K562 (cell line): Measurements from ENCODE around the gene LENEP. TPM values are rescaled to one million over a fixed set of nuclear protein-coding genes. Genes with fewer than 3 reads are reported as not detected.

Experiments
- EGR1 ChIP-seq: fragments of 450-650 bp; conservative IDR thresholded peaks from 2 replicates; pipeline ENCODE4 v1.6.1; 2017; ENCODE audit warnings: mild to moderate bottlenecking
- ELF4 ChIP-seq: fragments of 450-650 bp; formaldehyde crosslinking; IDR thresholded peaks from 2 replicates; pipeline ENCODE4 v1.4.0; 2022; ENCODE audit warnings: missing genetic modification characterization
- MAFK ChIP-seq: IDR thresholded peaks from 2 replicates; pipeline ENCODE4 v1.6.1; 2011; ENCODE audit warnings: low read length, improper control_type of control experiment
- NFIX ChIP-seq: fragments of 250-450 bp; sonication (Bioruptor Pico); IDR thresholded peaks from 2 replicates; pipeline ENCODE4 v1.4.0; 2020; ENCODE audit warnings: low read depth, mild to moderate bottlenecking, moderate library complexity
- POLR2G ChIP-seq: fragments of 200-400 bp; formaldehyde crosslinking; IDR thresholded peaks from 2 replicates; pipeline ENCODE4 v1.6.1; 2017; ENCODE audit warnings: low read depth, mild to moderate bottlenecking, antibody characterized with exemption, low read length, moderate library complexity
- POLR2H ChIP-seq: IDR thresholded peaks from 2 replicates; pipeline ENCODE4 v1.6.1; 2016; ENCODE audit warnings: missing genetic modification characterization, low read depth, mild to moderate bottlenecking, control low read depth, missing compliant biosample characterization, moderate library complexity
- RBM39 ChIP-seq: fragments of 200-400 bp; formaldehyde crosslinking; optimal IDR thresholded peaks from 2 replicates; pipeline ENCODE3; 2018; ENCODE audit warnings: low read depth, low read length
- SRF ChIP-seq, 2 experiments: fragments of 250-450, 450-650 bp in 1 of 2; sonication (Bioruptor Pico) in 1 of 2; sonication (generic) in 1 of 2; formaldehyde crosslinking; IDR thresholded peaks; 2 replicates each; pipeline versions ENCODE4 v1.5.0 to v1.5.1; 2020 to 2022; ENCODE audit warnings: mild to moderate bottlenecking in 1 of 2, missing genetic modification reagents in 1 of 2
- TARDBP ChIP-seq: fragments of 450-650 bp; IDR thresholded peaks from 2 replicates; pipeline ENCODE4 v1.6.1; 2016
- TCFL5 ChIP-seq: fragments of 250-450 bp; sonication (Bioruptor Pico); conservative IDR thresholded peaks from 2 replicates; pipeline ENCODE4 v1.6.1; 2021; ENCODE audit warnings: mild to moderate bottlenecking, moderate library complexity, matching md5 sums
- TRIM24 ChIP-seq, 2 experiments: fragments of 450-650 bp; IDR thresholded peaks; 2 replicates each; pipeline ENCODE4 v1.6.1; 2016
- ZBTB17 ChIP-seq: fragments of 450-650 bp; formaldehyde crosslinking; IDR thresholded peaks from 2 replicates; pipeline ENCODE4 v1.4.0; 2020; ENCODE audit warnings: mild to moderate bottlenecking
- ZKSCAN8 ChIP-seq: fragments of 200-800 bp; sonication (Bioruptor generic); IDR thresholded peaks from 2 replicates; pipeline ENCODE4 v1.6.1; 2016; ENCODE audit warnings: missing genetic modification characterization, missing compliant biosample characterization
- ZNF146 ChIP-seq: IDR thresholded peaks from one replicate; pipeline ENCODE4 v1.6.1; 2018; ENCODE audit warnings: missing compliant biosample characterization; ENCODE audit not compliant: unreplicated experiment
- ZNF165 ChIP-seq: fragments of 250-450 bp; sonication (Bioruptor Pico); IDR thresholded peaks from 2 replicates; pipeline ENCODE4 v1.4.0; 2020; ENCODE audit warnings: borderline replicate concordance
- ZNF197 ChIP-seq: fragments of 200-800 bp; sonication (Bioruptor generic); IDR thresholded peaks from 2 replicates; pipeline ENCODE4 v1.6.1; 2016; ENCODE audit warnings: low read depth, missing genetic modification characterization, missing compliant biosample characterization
- ZNF707 ChIP-seq: fragments of 250-450 bp; sonication (Bioruptor Pico); conservative IDR thresholded peaks from 2 replicates; pipeline ENCODE4 v1.8.0; 2022; ENCODE audit warnings: inconsistent platforms, mild to moderate bottlenecking, moderate library complexity
- polyA plus RNA-seq, 8 experiments: library from polyadenylated mRNA; depleted of rRNA in 4 of 8; stranded (reverse) in 5 of 8; unstranded in 3 of 8; fragments of >200 nt; fragmentation: Nextera tagmentation in 2 of 8; fragmentation: Illumina TruSeq in 1 of 8; extraction: Ambion mirVana in 2 of 8; extraction: Trizol in 1 of 8; gene quantifications; 2 replicates each; pipeline versions ENCODE4 v1.2.1 to v1.2.3, GENCODE V29; 2011 to 2014; ENCODE audit warnings: inconsistent platforms in 1 of 8, missing spikeins in 1 of 8
- total RNA-seq, 7 experiments: library from RNA; depleted of rRNA in 6 of 7; stranded (reverse); fragments of >200 nt in 6 of 7; fragmentation: Illumina TruSeq in 2 of 7; extraction: Trizol in 2 of 7; gene quantifications; 2 replicates each; pipeline versions ENCODE4 v1.2.1 to v1.2.3, GENCODE V29; 2011 to 2021; ENCODE audit warnings: low replicate concordance in 1 of 7
- TF ChIP-seq, protein P1 (sequence below): fragments of 250-450 bp; sonication (Bioruptor Pico); IDR thresholded peaks from 2 replicates; pipeline ENCODE4 v1.5.0; 2021
- TF ChIP-seq, protein P2 (sequence below): fragments of 250-450 bp; sonication (Bioruptor Pico); IDR thresholded peaks from 2 replicates; pipeline ENCODE4 v1.4.0; 2020; ENCODE audit warnings: mild to moderate bottlenecking, moderate library complexity, borderline replicate concordance
- TF ChIP-seq, protein P3 (sequence below): fragments of 250-450 bp; sonication (Bioruptor Pico); IDR thresholded peaks from 2 replicates; pipeline ENCODE4 v1.5.1; 2021; ENCODE audit warnings: mild to moderate bottlenecking
- TF ChIP-seq, protein P4 (sequence below): IDR thresholded peaks from 2 replicates; pipeline ENCODE4 v1.6.1; 2016; ENCODE audit warnings: missing genetic modification characterization, missing compliant biosample characterization
- TF ChIP-seq, protein P5 (sequence below): fragments of 250-450 bp; sonication (Bioruptor Pico); IDR thresholded peaks from 2 replicates; pipeline ENCODE4 v1.8.0; 2021; ENCODE audit warnings: borderline replicate concordance, mild to moderate bottlenecking, moderate library complexity; ENCODE audit not compliant: poor library complexity, severe bottlenecking

LENEP gene
- total and polyA plus RNA-seq, 9 of the 15 experiments (the other 6 are each of a cell fraction or from before 2014, with no cell fraction given) = 0.23 to 0.87 (median 0.67) TPM; not detected in 5

DNA sequence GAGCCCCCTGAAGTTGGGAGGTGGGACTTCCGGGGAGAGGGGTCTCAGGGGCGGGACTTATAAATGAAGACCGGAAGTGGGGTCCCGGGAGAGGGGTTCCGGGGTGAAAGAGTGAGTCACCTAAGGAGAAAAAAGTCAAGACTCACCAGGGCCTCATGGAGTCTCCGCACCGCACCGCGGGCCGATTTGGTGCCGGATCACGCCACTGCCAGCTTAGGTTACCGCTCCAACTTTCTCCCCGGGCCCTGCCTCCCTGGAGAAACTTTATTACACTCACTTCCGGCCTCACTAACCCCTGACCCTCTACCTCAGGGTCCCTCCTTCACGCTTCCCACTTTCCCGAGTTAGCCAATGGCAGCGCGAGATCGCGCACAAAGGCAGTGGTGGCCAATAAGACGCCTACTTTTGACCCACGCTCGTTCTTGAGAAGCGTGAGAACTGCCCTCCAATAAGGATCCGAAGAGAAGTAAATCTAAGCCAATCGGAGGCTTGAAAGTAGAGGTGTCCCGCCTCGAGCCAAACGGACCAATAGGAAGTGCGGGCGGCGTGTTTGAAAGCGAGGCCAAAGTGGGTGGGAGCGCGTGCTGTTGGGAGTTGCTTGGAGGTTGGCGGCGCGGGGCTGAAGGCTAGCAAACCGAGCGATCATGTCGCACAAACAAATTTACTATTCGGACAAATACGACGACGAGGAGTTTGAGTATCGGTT is 19.1 kb upstream of the LENEP start, which contains the start of gene CKS1B (continued):
- TF ChIP-seq SRF (CRISPR knock-in tag; IDR thresholded peaks at IDR 0.05) (peak in 1 of 2 experiments; percentile 94; a peak in 2 of 4 replicates), ZBTB17 (CRISPR knock-in tag) (no peak), POLR2G (peak; percentile 94), ZNF707 (CRISPR knock-in tag) (no peak), MAFK (no peak), ZKSCAN8 (CRISPR knock-in tag) (no peak), EGR1 (peak; percentile 78), ZNF197 (CRISPR knock-in tag) (no peak), ELF4 (CRISPR knock-in tag) (0 out of 2 replicates have a peak, but pooled peaks have one; percentile 34), RBM39 (no peak), ZNF165 (CRISPR knock-in tag) (no peak), TCFL5 (0 out of 2 replicates have a peak, but pooled peaks have one; percentile 25), ZNF146 (no peak), POLR2H (peak; percentile 90), TARDBP (no peak), NFIX (CRISPR knock-in tag) (no peak), TRIM24 (IDR thresholded peaks at IDR 0.05) (0 out of 4 replicates have a peak, but pooled peaks of 1 of the 2 experiments have one; percentile 6)
- TF ChIP-seq, protein P1, sequence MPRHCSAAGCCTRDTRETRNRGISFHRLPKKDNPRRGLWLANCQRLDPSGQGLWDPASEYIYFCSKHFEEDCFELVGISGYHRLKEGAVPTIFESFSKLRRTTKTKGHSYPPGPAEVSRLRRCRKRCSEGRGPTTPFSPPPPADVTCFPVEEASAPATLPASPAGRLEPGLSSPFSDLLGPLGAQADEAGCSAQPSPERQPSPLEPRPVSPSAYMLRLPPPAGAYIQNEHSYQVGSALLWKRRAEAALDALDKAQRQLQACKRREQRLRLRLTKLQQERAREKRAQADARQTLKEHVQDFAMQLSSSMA = 0 out of 2 replicates have a peak, but pooled peaks have one; percentile 69
- TF ChIP-seq, protein P2, sequence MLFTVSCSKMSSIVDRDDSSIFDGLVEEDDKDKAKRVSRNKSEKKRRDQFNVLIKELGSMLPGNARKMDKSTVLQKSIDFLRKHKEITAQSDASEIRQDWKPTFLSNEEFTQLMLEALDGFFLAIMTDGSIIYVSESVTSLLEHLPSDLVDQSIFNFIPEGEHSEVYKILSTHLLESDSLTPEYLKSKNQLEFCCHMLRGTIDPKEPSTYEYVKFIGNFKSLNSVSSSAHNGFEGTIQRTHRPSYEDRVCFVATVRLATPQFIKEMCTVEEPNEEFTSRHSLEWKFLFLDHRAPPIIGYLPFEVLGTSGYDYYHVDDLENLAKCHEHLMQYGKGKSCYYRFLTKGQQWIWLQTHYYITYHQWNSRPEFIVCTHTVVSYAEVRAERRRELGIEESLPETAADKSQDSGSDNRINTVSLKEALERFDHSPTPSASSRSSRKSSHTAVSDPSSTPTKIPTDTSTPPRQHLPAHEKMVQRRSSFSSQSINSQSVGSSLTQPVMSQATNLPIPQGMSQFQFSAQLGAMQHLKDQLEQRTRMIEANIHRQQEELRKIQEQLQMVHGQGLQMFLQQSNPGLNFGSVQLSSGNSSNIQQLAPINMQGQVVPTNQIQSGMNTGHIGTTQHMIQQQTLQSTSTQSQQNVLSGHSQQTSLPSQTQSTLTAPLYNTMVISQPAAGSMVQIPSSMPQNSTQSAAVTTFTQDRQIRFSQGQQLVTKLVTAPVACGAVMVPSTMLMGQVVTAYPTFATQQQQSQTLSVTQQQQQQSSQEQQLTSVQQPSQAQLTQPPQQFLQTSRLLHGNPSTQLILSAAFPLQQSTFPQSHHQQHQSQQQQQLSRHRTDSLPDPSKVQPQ (CRISPR knock-in tag) = no peak
- TF ChIP-seq, protein P3, sequence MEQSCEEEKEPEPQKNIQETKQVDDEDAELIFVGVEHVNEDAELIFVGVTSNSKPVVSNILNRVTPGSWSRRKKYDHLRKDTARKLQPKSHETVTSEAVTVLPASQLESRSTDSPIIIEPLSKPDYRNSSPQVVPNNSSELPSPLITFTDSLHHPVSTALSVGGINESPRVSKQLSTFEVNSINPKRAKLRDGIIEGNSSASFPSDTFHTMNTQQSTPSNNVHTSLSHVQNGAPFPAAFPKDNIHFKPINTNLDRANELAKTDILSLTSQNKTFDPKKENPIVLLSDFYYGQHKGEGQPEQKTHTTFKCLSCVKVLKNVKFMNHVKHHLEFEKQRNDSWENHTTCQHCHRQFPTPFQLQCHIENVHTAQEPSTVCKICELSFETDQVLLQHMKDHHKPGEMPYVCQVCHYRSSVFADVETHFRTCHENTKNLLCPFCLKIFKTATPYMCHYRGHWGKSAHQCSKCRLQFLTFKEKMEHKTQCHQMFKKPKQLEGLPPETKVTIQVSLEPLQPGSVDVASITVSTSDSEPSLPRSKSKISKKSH = no peak
- TF ChIP-seq, protein P4, sequence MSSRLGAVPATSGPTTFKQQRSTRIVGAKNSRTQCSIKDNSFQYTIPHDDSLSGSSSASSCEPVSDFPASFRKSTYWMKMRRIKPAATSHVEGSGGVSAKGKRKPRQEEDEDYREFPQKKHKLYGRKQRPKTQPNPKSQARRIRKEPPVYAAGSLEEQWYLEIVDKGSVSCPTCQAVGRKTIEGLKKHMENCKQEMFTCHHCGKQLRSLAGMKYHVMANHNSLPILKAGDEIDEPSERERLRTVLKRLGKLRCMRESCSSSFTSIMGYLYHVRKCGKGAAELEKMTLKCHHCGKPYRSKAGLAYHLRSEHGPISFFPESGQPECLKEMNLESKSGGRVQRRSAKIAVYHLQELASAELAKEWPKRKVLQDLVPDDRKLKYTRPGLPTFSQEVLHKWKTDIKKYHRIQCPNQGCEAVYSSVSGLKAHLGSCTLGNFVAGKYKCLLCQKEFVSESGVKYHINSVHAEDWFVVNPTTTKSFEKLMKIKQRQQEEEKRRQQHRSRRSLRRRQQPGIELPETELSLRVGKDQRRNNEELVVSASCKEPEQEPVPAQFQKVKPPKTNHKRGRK (tag) = no peak
- TF ChIP-seq, protein P5, sequence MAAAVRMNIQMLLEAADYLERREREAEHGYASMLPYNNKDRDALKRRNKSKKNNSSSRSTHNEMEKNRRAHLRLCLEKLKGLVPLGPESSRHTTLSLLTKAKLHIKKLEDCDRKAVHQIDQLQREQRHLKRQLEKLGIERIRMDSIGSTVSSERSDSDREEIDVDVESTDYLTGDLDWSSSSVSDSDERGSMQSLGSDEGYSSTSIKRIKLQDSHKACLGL = peak; percentile 96
